Mesenchymal stem cell (in vitro differentiated cells and primary cell): ENCODE data around the gene SLC12A3.

Source experiments
- DNase-seq: peaks from one replicate; pipeline ENCODE4 v3.0.0-alpha.2; 2013
- H2AFZ ChIP-seq: one replicate; pipeline ENCODE4 v1.6.1; 2013; ENCODE audit warnings: low read depth, mild to moderate bottlenecking, control low read depth, inconsistent platforms, low read length, moderate library complexity
- H2AK5ac ChIP-seq: 2 replicates; pipeline ENCODE4 v1.6.1; 2013; ENCODE audit warnings: low read length, moderate library complexity, mild to moderate bottlenecking, inconsistent platforms; ENCODE audit not compliant: severe bottlenecking
- H2BK120ac ChIP-seq: one replicate; pipeline ENCODE4 v1.6.1; 2013; ENCODE audit warnings: low read depth, mild to moderate bottlenecking, inconsistent platforms, low read length, moderate library complexity
- H2BK12ac ChIP-seq, 2 experiments: one replicate each; pipeline ENCODE4 v1.6.1; 2013; ENCODE audit warnings: inconsistent platforms in 2 of 2, low read length in 2 of 2, mild to moderate bottlenecking in 2 of 2, moderate library complexity in 2 of 2, control low read depth in 1 of 2
- H2BK15ac ChIP-seq: one replicate; pipeline ENCODE4 v1.6.1; 2013; ENCODE audit warnings: mild to moderate bottlenecking, low read depth, inconsistent platforms; ENCODE audit not compliant: poor library complexity, severe bottlenecking
- H2BK5ac ChIP-seq: 2 replicates; pipeline ENCODE4 v1.6.1; 2013; ENCODE audit warnings: low read depth, mild to moderate bottlenecking, low read length, control low read depth, inconsistent platforms; ENCODE audit not compliant: poor library complexity, severe bottlenecking
- H3K14ac ChIP-seq, 2 experiments: one replicate each; pipeline ENCODE4 v1.6.1; 2013; ENCODE audit warnings: inconsistent platforms in 2 of 2, low read length in 2 of 2, control low read depth in 1 of 2, mild to moderate bottlenecking in 1 of 2, moderate library complexity in 1 of 2
- H3K18ac ChIP-seq, 2 experiments: one replicate each; pipeline ENCODE4 v1.6.1; 2013; ENCODE audit warnings: inconsistent platforms in 2 of 2, low read length in 2 of 2, control low read depth in 1 of 2, low read depth in 1 of 2, mild to moderate bottlenecking in 1 of 2
- H3K23ac ChIP-seq, 2 experiments: one replicate each; pipeline ENCODE4 v1.6.1; 2013; ENCODE audit warnings: inconsistent platforms in 2 of 2, low read length in 2 of 2, mild to moderate bottlenecking in 2 of 2, moderate library complexity in 2 of 2, control low read depth in 1 of 2
- H3K27ac ChIP-seq: 2 replicates; pipeline ENCODE4 v1.5.1; 2013; ENCODE audit warnings: mild to moderate bottlenecking, moderate library complexity, low read length, control low read depth, inconsistent platforms; ENCODE audit not compliant: poor library complexity, severe bottlenecking
- H3K27me3 ChIP-seq, 2 experiments: 2 replicates each; pipeline versions ENCODE4 v1.6.1 to v1.7.0; 2013; ENCODE audit warnings: low read length in 2 of 2, mild to moderate bottlenecking in 2 of 2, moderate library complexity in 2 of 2, control low read depth in 1 of 2, inconsistent platforms in 1 of 2; ENCODE audit not compliant: control insufficient read depth in 1 of 2, insufficient read depth in 1 of 2
- H3K36me3 ChIP-seq, 2 experiments: 2 replicates each; pipeline versions ENCODE4 v1.6.1 to v1.7.0; 2013; ENCODE audit warnings: low read length in 2 of 2, control low read depth in 1 of 2, inconsistent platforms in 1 of 2, low read depth in 1 of 2, mild to moderate bottlenecking in 1 of 2; ENCODE audit not compliant: insufficient read depth in 2 of 2, control insufficient read depth in 1 of 2
- H3K4ac ChIP-seq, 2 experiments: one replicate each; pipeline ENCODE4 v1.6.1; 2013; ENCODE audit warnings: inconsistent platforms in 2 of 2, low read length in 2 of 2, mild to moderate bottlenecking in 2 of 2, moderate library complexity in 2 of 2, control low read depth in 1 of 2, low read depth in 1 of 2
- H3K4me1 ChIP-seq: 2 replicates; pipeline ENCODE4 v1.6.1; 2013; ENCODE audit warnings: low read depth, low read length, control low read depth; ENCODE audit not compliant: control insufficient read depth, insufficient read depth
- H3K4me2 ChIP-seq: 2 replicates; pipeline ENCODE4 v1.6.1; 2013; ENCODE audit warnings: low read length, mild to moderate bottlenecking, inconsistent platforms; ENCODE audit not compliant: poor library complexity, severe bottlenecking
- H3K4me3 ChIP-seq, 2 experiments: 2 replicates each; pipeline versions ENCODE4 v1.5.1 to v1.7.0; 2013; ENCODE audit warnings: low read length in 2 of 2, mild to moderate bottlenecking in 2 of 2, control low read depth in 1 of 2, low read depth in 1 of 2; ENCODE audit not compliant: insufficient read depth in 1 of 2
- H3K79me1 ChIP-seq: replicated peaks from 2 replicates; pipeline ENCODE4 v1.6.1; 2013; ENCODE audit warnings: mild to moderate bottlenecking, control low read depth, low read length, inconsistent platforms; ENCODE audit not compliant: poor library complexity, severe bottlenecking
- H3K9ac ChIP-seq: 2 replicates; pipeline ENCODE4 v1.7.0; 2013; ENCODE audit warnings: mild to moderate bottlenecking, low read length, moderate library complexity
- H3K9me3 ChIP-seq: 2 replicates; pipeline ENCODE4 v1.7.0; 2013; ENCODE audit warnings: mild to moderate bottlenecking, low read length; ENCODE audit not compliant: control insufficient read depth
- H4K8ac ChIP-seq: one replicate; pipeline ENCODE4 v1.6.1; 2013; ENCODE audit warnings: inconsistent platforms, mild to moderate bottlenecking, low read length, moderate library complexity
- H4K91ac ChIP-seq: one replicate; pipeline ENCODE4 v1.6.1; 2013; ENCODE audit warnings: mild to moderate bottlenecking, low read length, inconsistent platforms
- WGBS: methylation state at CpG from one replicate; pipeline ENCODE4 v1.1.7; 2013; ENCODE audit warnings: mixed read lengths; 5-methylcytosine and 5-hydroxymethylcytosine counted together

The SLC12A3 gene

DNA sequence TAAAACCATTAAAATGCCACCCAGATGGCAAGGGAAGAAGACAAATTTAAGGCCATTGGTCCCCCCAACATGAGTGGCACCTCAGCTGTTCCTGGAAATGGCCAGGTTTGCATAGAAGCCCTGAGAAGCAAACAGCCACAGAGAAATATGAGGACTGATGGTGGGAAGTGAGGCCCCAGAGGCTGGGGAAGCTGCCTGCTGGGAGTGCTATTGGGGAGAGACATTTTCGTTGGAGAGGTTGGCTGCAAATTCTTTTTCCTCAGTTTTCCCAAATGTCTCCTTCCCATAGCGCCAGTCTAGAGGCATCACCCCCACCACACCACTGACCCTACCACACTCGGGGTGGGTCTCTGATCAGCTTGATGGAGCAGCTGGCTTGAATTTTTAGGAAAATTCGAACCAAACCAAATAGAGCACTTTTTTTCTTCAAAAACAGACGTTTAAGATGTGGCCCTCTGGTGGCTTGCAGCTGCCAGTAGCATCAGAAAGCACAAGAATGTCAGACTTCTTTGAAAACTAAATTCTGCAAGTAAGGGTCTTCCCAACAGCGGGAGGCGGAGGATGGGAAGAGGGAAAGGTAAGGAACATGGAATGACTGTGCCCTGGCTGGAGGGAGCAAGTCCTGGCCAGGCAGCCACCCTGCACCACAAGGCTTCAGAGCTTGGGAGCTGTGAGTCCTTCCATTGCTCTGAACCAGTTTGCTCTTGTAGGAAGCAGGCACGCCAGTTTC lies 13.2 kb upstream of the SLC12A3 start:
- Histone ChIP-seq H3K27ac (peak overlapping the region; percentile 100), H4K91ac (no peak overlapping the region), H3K18ac (peak overlapping the region in 1 of 2 experiments; percentile 75), H2BK5ac (peak overlapping the region; percentile 61), H4K8ac (peak overlapping the region; percentile 27), H2BK12ac (peak overlapping the region in 1 of 2 experiments; percentile 60), H3K4me1 (peaks cover 29% of the 10 kb centered on the region), H3K36me3 (no peaks in the 10 kb centered on the region), H2AK5ac (peak overlapping the region; percentile 100), H2BK120ac (no peak overlapping the region), H3K79me1 (peaks cover 1% of the 10 kb centered on the region), H3K23ac (no peak overlapping the region), H3K27me3 (no peaks in the 10 kb centered on the region), H3K14ac (no peak overlapping the region), H3K9ac (peak overlapping the region; percentile 17), H3K4me2 (no peak overlapping the region), H3K4me3 (no peak overlapping the region), H3K9me3 (no peaks in the 10 kb centered on the region), H2BK15ac (no peak overlapping the region), H3K4ac (peak overlapping the region in 1 of 2 experiments; percentile 64), H2AFZ (no peak overlapping the region)
- 74% methylated on average over 8 of the region's 8 CpGs for WGBS
- no peak for DNase-seq

DNA sequence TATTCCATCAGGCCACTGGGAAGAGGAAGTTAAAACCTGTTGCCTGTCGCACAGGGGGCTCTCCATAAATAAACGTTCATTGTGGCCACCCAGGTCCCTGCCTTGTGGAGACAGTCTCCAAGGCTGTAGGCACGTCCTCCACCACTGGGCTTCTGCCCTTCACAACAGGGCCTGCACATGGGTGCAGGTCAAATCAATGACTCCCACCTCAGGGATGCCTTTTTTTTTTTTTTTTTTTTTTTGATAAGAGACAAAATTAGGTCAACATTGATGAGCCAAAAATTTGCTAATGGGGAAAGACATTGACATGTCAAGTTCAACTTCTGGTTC lies 12.6 kb upstream of the SLC12A3 start:
- Histone ChIP-seq H3K23ac (no peak overlapping the region), H3K4ac (no peak overlapping the region), H3K9me3 (no peaks in the 10 kb centered on the region), H4K91ac (no peak overlapping the region), H2BK12ac (peak overlapping the region in 1 of 2 experiments; percentile 21), H3K4me3 (no peak overlapping the region), H3K27ac (peak overlapping the region; percentile 4), H3K4me2 (no peak overlapping the region), H4K8ac (no peak overlapping the region), H2BK120ac (no peak overlapping the region), H3K27me3 (no peaks in the 10 kb centered on the region), H3K18ac (peak overlapping the region in 1 of 2 experiments; percentile 37), H3K4me1 (peaks cover 29% of the 10 kb centered on the region), H3K36me3 (no peaks in the 10 kb centered on the region), H2BK15ac (no peak overlapping the region), H2BK5ac (no peak overlapping the region), H3K79me1 (peaks cover 1% of the 10 kb centered on the region), H2AFZ (no peak overlapping the region), H2AK5ac (peak overlapping the region; percentile 42), H3K9ac (no peak overlapping the region), H3K14ac (no peak overlapping the region)
- DNase-seq = no peak
- 78% methylated on average over 3 of the region's 3 CpGs for WGBS

DNA sequence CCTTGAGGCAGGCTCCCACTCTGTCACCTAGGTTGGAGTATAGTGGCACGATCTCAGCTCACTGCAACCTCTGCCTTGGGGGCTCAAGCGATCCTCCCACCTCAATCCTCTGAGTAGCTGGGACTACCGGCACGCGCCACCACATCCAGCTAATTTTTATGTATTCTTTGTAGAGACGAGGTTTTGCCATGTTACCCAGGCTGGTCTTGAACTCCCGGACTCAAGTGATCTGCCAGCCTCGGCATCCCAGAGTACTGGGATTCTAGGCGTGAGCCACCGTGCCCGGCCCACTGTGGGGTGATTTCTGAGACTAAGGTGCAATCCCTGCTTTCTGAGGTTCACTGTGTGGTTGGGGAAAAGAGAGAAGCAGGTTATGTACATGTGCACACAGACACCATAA lies 12.0 kb upstream of the SLC12A3 start:
- no peak overlapping the region for H3K9ac ChIP-seq
- peaks cover 27% of the 10 kb centered on the region for H3K4me1 ChIP-seq
- no peak overlapping the region for H3K18ac ChIP-seq
- H4K8ac ChIP-seq = no peak overlapping the region
- H2AK5ac ChIP-seq = peak overlapping the region; percentile 40
- H2BK5ac ChIP-seq = no peak overlapping the region
- H3K4me2 ChIP-seq = no peak overlapping the region
- H2BK15ac ChIP-seq = no peak overlapping the region
- H2BK120ac ChIP-seq = no peak overlapping the region
- no peak overlapping the region for H3K14ac ChIP-seq
- H3K23ac ChIP-seq = no peak overlapping the region
- no peak overlapping the region for H2AFZ ChIP-seq
- 97% methylated on average over 10 of the region's 11 CpGs for WGBS
- H3K27ac ChIP-seq = no peak overlapping the region
- H3K27me3 ChIP-seq = no peaks in the 10 kb centered on the region
- H3K36me3 ChIP-seq = no peaks in the 10 kb centered on the region
- DNase-seq = no peak
- H3K4me3 ChIP-seq = no peak overlapping the region
- no peak overlapping the region for H2BK12ac ChIP-seq
- peaks cover 1% of the 10 kb centered on the region for H3K79me1 ChIP-seq
- H4K91ac ChIP-seq = no peak overlapping the region
- no peaks in the 10 kb centered on the region for H3K9me3 ChIP-seq
- no peak overlapping the region for H3K4ac ChIP-seq

DNA sequence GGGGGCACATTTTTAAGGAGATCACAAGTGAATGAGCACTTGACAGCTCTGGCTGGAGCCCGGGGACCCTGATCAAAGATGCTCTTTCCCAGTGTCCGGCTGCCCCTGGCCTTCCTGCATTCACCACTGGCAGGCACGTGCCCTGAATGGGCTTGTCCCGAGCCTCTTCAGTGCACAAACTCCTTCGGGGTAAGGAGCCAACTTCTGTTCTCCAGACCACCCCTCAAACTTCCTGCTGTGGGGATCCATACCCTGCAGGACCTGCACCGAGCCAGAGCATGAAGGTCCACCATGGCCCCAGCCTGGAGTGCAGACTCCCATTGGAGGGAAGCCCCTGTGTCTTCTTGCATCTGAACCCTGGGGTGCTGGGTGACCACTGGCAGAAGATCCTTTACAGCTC lies 9.8 kb upstream of the SLC12A3 start:
- 93% methylated on average over 6 of the region's 6 CpGs for WGBS
- peaks cover 18% of the 10 kb centered on the region for H3K4me1 ChIP-seq

More for the DNA sequence above, 9.8 kb upstream of the SLC12A3 start:
- Histone ChIP-seq H2AFZ (no peak overlapping the region), H3K27ac (no peak overlapping the region), H4K8ac (no peak overlapping the region), H3K9ac (no peak overlapping the region), H3K4me2 (no peak overlapping the region), H3K27me3 (peaks cover 0 to 1% of the 10 kb centered on the region in 2 experiments), H3K79me1 (peaks cover 1% of the 10 kb centered on the region), H3K9me3 (no peaks in the 10 kb centered on the region), H3K4me3 (no peak overlapping the region), H2AK5ac (peak overlapping the region; percentile 30), H3K18ac (no peak overlapping the region), H2BK12ac (no peak overlapping the region), H3K4ac (no peak overlapping the region), H3K36me3 (no peaks in the 10 kb centered on the region), H2BK120ac (no peak overlapping the region), H4K91ac (no peak overlapping the region), H3K14ac (no peak overlapping the region), H3K23ac (peak overlapping the region in 1 of 2 experiments; percentile 11), H2BK5ac (no peak overlapping the region), H2BK15ac (no peak overlapping the region)
- DNase-seq = no peak
